Measurements from ENCODE around the gene RIMKLB. TPM values are rescaled to one million over a fixed set of nuclear protein-coding genes. Genes with fewer than 3 reads are reported as not detected.
A peak's percentile ranks its signal among the peaks of the same experiment; 100 is the strongest.

RIMKLB gene
- total RNA-seq, 6 donors from 2014 or later, result 25.2 to 103 (median 40.1) TPM

- WGBS, 2 donors, result 72 to 88% methylated on average over 2 of the region's 2 CpGs
- Histone ChIP-seq H3K27me3 (no peaks in the 10 kb centered on the region), H3K4me1 (peaks cover 0 to 12% (median 2%) of the 10 kb centered on the region in 4 donors), H3K27ac (peak overlapping the region in 1 of 4 donors; percentile 57), H3K9me3 (no peaks in the 10 kb centered on the region), H3K4me3 (no peak overlapping the region), H3K36me3 (peaks cover 0 to 13% (median 0%) of the 10 kb centered on the region in 4 donors)
- ATAC-seq (ENCODE audit: low FRiP score in 2 of 2) (no peak), DNase-seq (no peak)
- TF ChIP-seq POLR2AphosphoS5 (IDR thresholded peaks at IDR 0.05) (no peak), CTCF (IDR thresholded peaks at IDR 0.05) (no peak), POLR2A (IDR thresholded peaks at IDR 0.05) (no peak), EP300 (IDR thresholded peaks at IDR 0.05) (no peak)
Measured at GRCh38 chr12:8770499-8770898, 72.7 kb downstream of the RIMKLB start.

- H3K4me3 ChIP-seq, result no peak overlapping the region
- no peaks in the 10 kb centered on the region for H3K27me3 ChIP-seq
- 90 to 91% methylated on average over 1 of the region's 1 CpG for WGBS, 2 donors
- TF ChIP-seq CTCF (IDR thresholded peaks at IDR 0.05), result no peak
- TF ChIP-seq POLR2A (IDR thresholded peaks at IDR 0.05), result no peak
- TF ChIP-seq POLR2AphosphoS5 (IDR thresholded peaks at IDR 0.05), result no peak
- peaks cover 0 to 13% (median 0%) of the 10 kb centered on the region in 4 donors for H3K36me3 ChIP-seq
- DNase-seq (no peak), ATAC-seq (ENCODE audit: low FRiP score in 2 of 2) (no peak)
- no peak overlapping the region for H3K27ac ChIP-seq
- H3K4me1 ChIP-seq, result peaks cover 0 to 12% (median 2%) of the 10 kb centered on the region in 4 donors
- no peaks in the 10 kb centered on the region for H3K9me3 ChIP-seq
Measured at GRCh38 chr12:8771072-8771471, 73.3 kb downstream of the RIMKLB start.

GRCh38 chr12:8773461-8773860 is 75.7 kb downstream of the RIMKLB start:
- no peaks in the 10 kb centered on the region for H3K9me3 ChIP-seq
- H3K4me1 ChIP-seq, result peaks cover 0 to 12% (median 2%) of the 10 kb centered on the region in 4 donors
- WGBS, 2 donors, result 91 to 97% methylated on average over 10 of the region's 10 CpGs
- peak in 1 of 2 donors; percentile 45 for DNase-seq
- peaks cover 0 to 5% (median 0%) of the 10 kb centered on the region in 4 donors for H3K36me3 ChIP-seq
- no peak for ATAC-seq (ENCODE audit: low FRiP score in 2 of 2)
- TF ChIP-seq POLR2AphosphoS5 (IDR thresholded peaks at IDR 0.05), result no peak
- TF ChIP-seq POLR2A (IDR thresholded peaks at IDR 0.05), result no peak
- no peak for TF ChIP-seq EP300 (IDR thresholded peaks at IDR 0.05)
- no peak for TF ChIP-seq CTCF (IDR thresholded peaks at IDR 0.05)
- H3K4me3 ChIP-seq, result no peak overlapping the region
- H3K27ac ChIP-seq, result no peak overlapping the region
- H3K27me3 ChIP-seq, result no peaks in the 10 kb centered on the region

GRCh38 chr12:8779281-8779680 is 81.5 kb downstream of the RIMKLB start:
- no peak for DNase-seq
- H3K9me3 ChIP-seq, result no peaks in the 10 kb centered on the region
- no peak overlapping the region for H3K27ac ChIP-seq
- H3K27me3 ChIP-seq, result no peaks in the 10 kb centered on the region
- ATAC-seq (ENCODE audit: low FRiP score in 2 of 2), result no peak
- TF ChIP-seq POLR2AphosphoS5 (IDR thresholded peaks at IDR 0.05) (no peak), CTCF (IDR thresholded peaks at IDR 0.05) (no peak), POLR2A (IDR thresholded peaks at IDR 0.05) (no peak), EP300 (IDR thresholded peaks at IDR 0.05) (no peak)
- peaks cover 0 to 13% (median 7%) of the 10 kb centered on the region in 4 donors for H3K36me3 ChIP-seq
- H3K4me1 ChIP-seq, result peaks cover 0 to 8% (median 5%) of the 10 kb centered on the region in 4 donors
- H3K4me3 ChIP-seq, result no peak overlapping the region
- WGBS, 2 donors, result 79 to 81% methylated on average over 4 of the region's 4 CpGs

- DNase-seq (no peak), ATAC-seq (ENCODE audit: low FRiP score in 2 of 2) (no peak)
- WGBS, 2 donors, result 79 to 84% methylated on average over 2 of the region's 2 CpGs
- no peak for TF ChIP-seq CTCF (IDR thresholded peaks at IDR 0.05)
- no peak for TF ChIP-seq POLR2A (IDR thresholded peaks at IDR 0.05)
- TF ChIP-seq EP300 (IDR thresholded peaks at IDR 0.05), result no peak
- TF ChIP-seq POLR2AphosphoS5 (IDR thresholded peaks at IDR 0.05), result no peak
- Histone ChIP-seq H3K36me3 (peaks cover 0 to 13% (median 7%) of the 10 kb centered on the region in 4 donors), H3K4me3 (no peak overlapping the region), H3K4me1 (peaks cover 0 to 8% (median 5%) of the 10 kb centered on the region in 4 donors), H3K9me3 (no peaks in the 10 kb centered on the region), H3K27me3 (no peaks in the 10 kb centered on the region), H3K27ac (no peak overlapping the region)
Measured at GRCh38 chr12:8779862-8780261, 82.1 kb downstream of the RIMKLB start.

Data from upper lobe of left lung (tissue), 6 donors.